ENCODE results near the gene GNPTAB. TPM values are rescaled to one million over a fixed set of nuclear protein-coding genes. Genes with fewer than 3 reads are reported as not detected.
A peak's percentile ranks its signal among the peaks of the same experiment; 100 is the strongest.

Gene GNPTAB
- 10.0 and 11.6 TPM in 2 replicates for total RNA-seq (2014; rRNA removed; shearing (Covaris generic); ENCODE audit: low replicate concordance)

DNA sequence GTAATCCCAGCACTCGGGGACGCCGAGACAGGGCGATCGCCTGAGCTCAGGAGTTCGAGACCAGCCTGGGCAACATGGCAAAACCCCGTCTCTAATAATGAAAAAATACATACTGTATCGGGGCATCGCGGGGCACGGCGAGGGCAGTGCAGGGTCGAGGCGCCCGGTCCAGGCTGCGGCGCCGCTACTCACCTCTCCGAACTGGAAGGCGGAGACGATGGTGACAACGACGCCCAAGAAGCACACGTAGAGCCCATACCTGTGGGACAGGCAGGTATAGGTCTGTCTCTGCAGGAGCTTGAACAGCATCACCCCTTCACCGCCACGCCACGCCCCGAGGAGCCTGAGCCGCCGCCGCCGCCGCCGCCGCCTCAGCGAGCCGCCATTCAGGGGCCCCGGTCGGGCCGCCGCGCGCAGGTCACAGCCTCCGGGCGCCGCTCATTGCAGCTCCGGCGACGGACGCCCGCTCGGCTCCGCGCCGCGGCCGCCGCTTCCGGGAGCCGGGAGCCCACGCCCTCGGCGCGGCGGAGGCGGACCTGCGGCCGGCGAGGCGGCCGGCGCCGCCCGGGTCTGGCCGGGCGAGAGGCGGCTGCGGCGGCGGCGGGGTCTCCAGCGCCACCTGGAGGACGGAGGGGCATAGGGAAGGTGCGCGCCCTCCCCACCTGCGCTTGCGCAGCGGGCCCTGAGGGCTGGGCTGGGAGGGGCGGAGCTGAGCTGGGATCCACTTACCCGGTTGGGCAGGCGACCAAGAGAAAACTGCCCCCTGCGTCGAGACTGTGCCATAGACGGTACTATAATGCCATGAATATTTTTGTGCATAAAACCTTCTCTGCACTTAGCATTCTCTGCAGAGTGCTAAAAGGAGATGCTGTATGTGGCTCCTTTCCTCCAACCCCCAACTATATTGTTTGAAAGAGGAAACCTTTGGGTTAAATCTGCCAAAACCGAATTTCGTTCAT is at the start of gene GNPTAB:
Gene GNPTAB (minus strand): TSS at position 593 of the 959 bp plus-strand sequence. CDS start 284 bp downstream, at position 309.
- peak within 1 kb of the TSS; percentile 83 for H3K4me3 ChIP-seq (ENCODE audit: low read length)
- DNase-seq = peak; percentile 97

DNA sequence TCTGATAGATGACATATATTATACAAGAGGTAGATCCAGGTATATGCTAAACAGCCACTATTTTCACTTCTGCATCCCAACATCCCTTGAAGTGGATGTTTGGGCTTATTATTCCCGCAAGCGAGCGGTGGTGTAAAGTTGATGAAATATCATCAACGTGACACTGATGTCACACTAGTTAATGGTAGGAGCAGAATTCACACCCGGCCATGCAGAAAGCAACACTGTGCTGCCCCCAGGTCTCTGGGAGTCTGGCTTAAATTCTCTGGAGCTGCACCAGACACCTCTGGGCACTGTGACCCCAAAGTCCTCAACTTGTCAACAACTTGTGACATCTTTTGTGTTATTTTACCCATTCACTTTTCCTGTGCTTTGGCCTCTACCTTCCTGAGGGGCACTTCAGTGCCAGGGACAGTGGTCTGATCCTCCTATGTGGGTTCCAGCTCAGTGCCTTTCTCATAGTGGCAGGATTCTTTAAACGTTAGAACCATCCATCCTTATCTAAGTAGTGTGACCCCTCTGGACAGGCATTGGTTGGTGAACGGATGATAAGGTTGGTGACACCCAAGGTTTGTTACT is 47.6 kb upstream of the GNPTAB start:
- H2AFZ ChIP-seq (ENCODE audit: low read length) = no peak overlapping the region
- no peaks in the 10 kb centered on the region for H4K20me1 ChIP-seq (ENCODE audit: insufficient read depth, low read depth, low read length)
- no peaks in the 10 kb centered on the region for H3K36me3 ChIP-seq (ENCODE audit: insufficient read depth, low read length)
- no peak overlapping the region for H3K4me3 ChIP-seq (ENCODE audit: low read length)
- H3K9me2 ChIP-seq (replicated peaks; ENCODE audit: insufficient read depth, low read length) = no peaks in the 10 kb centered on the region
- no peak for DNase-seq
- no peaks in the 10 kb centered on the region for H3K9me3 ChIP-seq (ENCODE audit: low read length)
- H3K9ac ChIP-seq (ENCODE audit: low read length) = no peak overlapping the region
- H3K27ac ChIP-seq (ENCODE audit: low read length) = no peak overlapping the region
- no peaks in the 10 kb centered on the region; the same call in none of the 2 replicates for H3K4me1 ChIP-seq (ENCODE audit: low read length)
- H3K4me2 ChIP-seq (ENCODE audit: low read depth, low read length, poor library complexity, severe bottlenecking) = no peak overlapping the region
- no peaks in the 10 kb centered on the region for H3K27me3 ChIP-seq (ENCODE audit: low read length)
- no peaks in the 10 kb centered on the region for H3K79me2 ChIP-seq (ENCODE audit: low read length)

More for the DNA sequence above, at the start of gene GNPTAB:
- Histone ChIP-seq H3K27ac (ENCODE audit: low read length) (no peak within 1 kb of the TSS), H3K9ac (ENCODE audit: low read length) (peak within 1 kb of the TSS; percentile 77), H3K9me2 (replicated peaks; ENCODE audit: insufficient read depth, low read length) (no peaks in the 10 kb centered on the region), H3K79me2 (ENCODE audit: low read length) (no peaks in the 10 kb centered on the region), H3K36me3 (ENCODE audit: insufficient read depth, low read length) (no peaks in the 10 kb centered on the region), H3K4me2 (ENCODE audit: low read depth, low read length, poor library complexity, severe bottlenecking) (peak within 1 kb of the TSS; percentile 84), H3K27me3 (ENCODE audit: low read length) (no peaks in the 10 kb centered on the region), H3K4me1 (ENCODE audit: low read length) (peaks cover 16% of the 10 kb centered on the region), H2AFZ (ENCODE audit: low read length) (peak within 1 kb of the TSS; percentile 99), H4K20me1 (ENCODE audit: insufficient read depth, low read depth, low read length) (no peaks in the 10 kb centered on the region), H3K9me3 (ENCODE audit: low read length) (no peaks in the 10 kb centered on the region)

DNA sequence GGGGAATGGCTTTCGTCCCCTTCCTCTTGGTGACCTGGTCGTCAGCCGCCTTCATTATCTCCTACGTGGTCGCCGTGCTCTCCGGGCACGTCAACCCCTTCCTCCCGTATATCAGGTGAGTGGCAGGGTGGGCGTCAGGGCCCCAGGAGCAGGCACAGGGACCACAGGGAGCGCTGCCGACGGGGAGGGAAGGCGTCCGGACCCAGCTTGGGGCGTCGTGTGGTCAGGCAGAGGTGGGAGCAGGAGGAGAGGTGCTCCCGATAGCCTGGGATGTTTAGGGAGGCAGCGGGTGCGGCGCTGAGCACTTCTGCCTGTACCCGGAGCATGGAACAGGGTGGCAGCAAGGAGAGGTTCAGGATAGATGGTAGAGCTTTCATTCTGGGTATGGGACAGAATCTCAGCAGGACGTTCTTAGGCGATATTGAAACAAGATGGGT is 47.1 kb upstream of the GNPTAB start:
- H3K27ac ChIP-seq (ENCODE audit: low read length) = no peak overlapping the region
- H2AFZ ChIP-seq (ENCODE audit: low read length) = 0 out of 2 replicates have a peak overlapping the region, but pooled peaks have one; percentile 21
- peak overlapping the region; percentile 61; the same call in 1 of the 2 replicates for H3K4me3 ChIP-seq (ENCODE audit: low read length)
- H4K20me1 ChIP-seq (ENCODE audit: insufficient read depth, low read depth, low read length) = no peaks in the 10 kb centered on the region
- peak overlapping the region; percentile 51 for H3K9ac ChIP-seq (ENCODE audit: low read length)
- no peaks in the 10 kb centered on the region for H3K9me2 ChIP-seq (replicated peaks; ENCODE audit: insufficient read depth, low read length)
- no peaks in the 10 kb centered on the region for H3K79me2 ChIP-seq (ENCODE audit: low read length)
- H3K4me2 ChIP-seq (ENCODE audit: low read depth, low read length, poor library complexity, severe bottlenecking) = peak overlapping the region; percentile 66
- no peaks in the 10 kb centered on the region for H3K9me3 ChIP-seq (ENCODE audit: low read length)
- H3K36me3 ChIP-seq (ENCODE audit: insufficient read depth, low read length) = no peaks in the 10 kb centered on the region
- H3K27me3 ChIP-seq (ENCODE audit: low read length) = no peaks in the 10 kb centered on the region
- DNase-seq = no peak
- H3K4me1 ChIP-seq (ENCODE audit: low read length) = no peaks in the 10 kb centered on the region; the same call in none of the 2 replicates

GRCh38 chr12:101876861-101877805 is 46.4 kb upstream of the GNPTAB start, which contains the start of gene DRAM1:
TSS of gene DRAM1 (plus strand) at chr12:101877580. CDS start at chr12:101877790, 210 bp downstream.
- Histone ChIP-seq H4K20me1 (ENCODE audit: insufficient read depth, low read depth, low read length) (no peaks in the 10 kb centered on the region), H3K27ac (ENCODE audit: low read length) (no peak within 1 kb of the TSS), H3K4me3 (ENCODE audit: low read length) (peak within 1 kb of the TSS; percentile 61; the same call in 1 of the 2 replicates), H3K4me2 (ENCODE audit: low read depth, low read length, poor library complexity, severe bottlenecking) (peak within 1 kb of the TSS; percentile 66), H3K9ac (ENCODE audit: low read length) (peak within 1 kb of the TSS; percentile 51), H3K27me3 (ENCODE audit: low read length) (no peaks in the 10 kb centered on the region), H3K79me2 (ENCODE audit: low read length) (no peaks in the 10 kb centered on the region), H3K9me2 (replicated peaks; ENCODE audit: insufficient read depth, low read length) (no peaks in the 10 kb centered on the region), H2AFZ (ENCODE audit: low read length) (0 out of 2 replicates have a peak within 1 kb of the TSS, but pooled peaks have one; percentile 21), H3K36me3 (ENCODE audit: insufficient read depth, low read length) (no peaks in the 10 kb centered on the region), H3K9me3 (ENCODE audit: low read length) (no peaks in the 10 kb centered on the region), H3K4me1 (ENCODE audit: low read length) (no peaks in the 10 kb centered on the region; the same call in none of the 2 replicates)
- peak; percentile 64 for DNase-seq

GRCh38 chr12:101876322-101876860 is 45.6 kb upstream of the GNPTAB start:
- H3K36me3 ChIP-seq (ENCODE audit: insufficient read depth, low read length) = no peaks in the 10 kb centered on the region
- H3K79me2 ChIP-seq (ENCODE audit: low read length) = no peaks in the 10 kb centered on the region
- no peak overlapping the region for H3K9ac ChIP-seq (ENCODE audit: low read length)
- no peak overlapping the region for H3K4me2 ChIP-seq (ENCODE audit: low read depth, low read length, poor library complexity, severe bottlenecking)
- H3K9me2 ChIP-seq (replicated peaks; ENCODE audit: insufficient read depth, low read length) = no peaks in the 10 kb centered on the region
- H2AFZ ChIP-seq (ENCODE audit: low read length) = no peak overlapping the region
- no peaks in the 10 kb centered on the region for H3K9me3 ChIP-seq (ENCODE audit: low read length)
- no peak overlapping the region for H3K4me3 ChIP-seq (ENCODE audit: low read length)
- H3K27ac ChIP-seq (ENCODE audit: low read length) = no peak overlapping the region
- no peaks in the 10 kb centered on the region; the same call in none of the 2 replicates for H3K4me1 ChIP-seq (ENCODE audit: low read length)
- DNase-seq = no peak
- H3K27me3 ChIP-seq (ENCODE audit: low read length) = no peaks in the 10 kb centered on the region
- H4K20me1 ChIP-seq (ENCODE audit: insufficient read depth, low read depth, low read length) = no peaks in the 10 kb centered on the region

GRCh38 chr12:101875162-101875561 is 44.4 kb upstream of the GNPTAB start:
- DNase-seq = no peak
- no peak overlapping the region for H2AFZ ChIP-seq (ENCODE audit: low read length)

GRCh38 chr12:101870925-101871324 is 40.2 kb upstream of the GNPTAB start:
- H4K20me1 ChIP-seq (ENCODE audit: insufficient read depth, low read depth, low read length) = no peaks in the 10 kb centered on the region
- DNase-seq = no peak
- H3K9me3 ChIP-seq (ENCODE audit: low read length) = no peaks in the 10 kb centered on the region

More at GRCh38 chr12:101875162-101875561, 44.4 kb upstream of the GNPTAB start:
- no peaks in the 10 kb centered on the region for H3K79me2 ChIP-seq (ENCODE audit: low read length)
- no peaks in the 10 kb centered on the region for H3K36me3 ChIP-seq (ENCODE audit: insufficient read depth, low read length)
- no peaks in the 10 kb centered on the region for H3K9me2 ChIP-seq (replicated peaks; ENCODE audit: insufficient read depth, low read length)
- no peak overlapping the region for H3K9ac ChIP-seq (ENCODE audit: low read length)
- H3K4me1 ChIP-seq (ENCODE audit: low read length) = no peaks in the 10 kb centered on the region; the same call in none of the 2 replicates
- H4K20me1 ChIP-seq (ENCODE audit: insufficient read depth, low read depth, low read length) = no peaks in the 10 kb centered on the region
- H3K27me3 ChIP-seq (ENCODE audit: low read length) = no peaks in the 10 kb centered on the region
- no peak overlapping the region for H3K4me2 ChIP-seq (ENCODE audit: low read depth, low read length, poor library complexity, severe bottlenecking)
- H3K27ac ChIP-seq (ENCODE audit: low read length) = no peak overlapping the region
- H3K4me3 ChIP-seq (ENCODE audit: low read length) = no peak overlapping the region
- no peaks in the 10 kb centered on the region for H3K9me3 ChIP-seq (ENCODE audit: low read length)

More at GRCh38 chr12:101870925-101871324, 40.2 kb upstream of the GNPTAB start:
- Histone ChIP-seq H3K27me3 (ENCODE audit: low read length) (no peaks in the 10 kb centered on the region), H3K36me3 (ENCODE audit: insufficient read depth, low read length) (no peaks in the 10 kb centered on the region), H3K27ac (ENCODE audit: low read length) (no peak overlapping the region), H3K9ac (ENCODE audit: low read length) (no peak overlapping the region), H3K4me3 (ENCODE audit: low read length) (no peak overlapping the region), H2AFZ (ENCODE audit: low read length) (no peak overlapping the region), H3K9me2 (replicated peaks; ENCODE audit: insufficient read depth, low read length) (no peaks in the 10 kb centered on the region), H3K79me2 (ENCODE audit: low read length) (no peaks in the 10 kb centered on the region), H3K4me2 (ENCODE audit: low read depth, low read length, poor library complexity, severe bottlenecking) (no peak overlapping the region), H3K4me1 (ENCODE audit: low read length) (no peaks in the 10 kb centered on the region)
